Mononuclear cell (primary cell): ENCODE measurements around the gene GJB4. TPM values are rescaled to one million over a fixed set of nuclear protein-coding genes. Genes with fewer than 3 reads are reported as not detected.

ENCODE experiments used
- H3K27me3 ChIP-seq: 2 replicates; pipeline ENCODE4 v1.6.0; 2011; ENCODE audit warnings: low read length, control low read depth; ENCODE audit not compliant: insufficient read depth
- H3K4me1 ChIP-seq: 2 replicates; pipeline ENCODE4 v1.5.1; 2011; ENCODE audit warnings: mild to moderate bottlenecking, low read length, control low read depth; ENCODE audit not compliant: insufficient read depth
- H3K4me3 ChIP-seq: 2 replicates; pipeline ENCODE4 v1.5.1; 2011; ENCODE audit warnings: mild to moderate bottlenecking, low read length, moderate library complexity
- H3K9me3 ChIP-seq: 2 replicates; pipeline ENCODE4 v1.5.1; 2011; ENCODE audit warnings: low read depth, mild to moderate bottlenecking, control low read depth, low read length
- total RNA-seq: library from RNA; depleted of rRNA; stranded (reverse); fragments of >200 nt; gene quantifications from one replicate; pipeline ENCODE4 v1.2.3, GENCODE V29; 2012

Gene GJB4
- total RNA-seq, 1 donor, result not detected

DNA sequence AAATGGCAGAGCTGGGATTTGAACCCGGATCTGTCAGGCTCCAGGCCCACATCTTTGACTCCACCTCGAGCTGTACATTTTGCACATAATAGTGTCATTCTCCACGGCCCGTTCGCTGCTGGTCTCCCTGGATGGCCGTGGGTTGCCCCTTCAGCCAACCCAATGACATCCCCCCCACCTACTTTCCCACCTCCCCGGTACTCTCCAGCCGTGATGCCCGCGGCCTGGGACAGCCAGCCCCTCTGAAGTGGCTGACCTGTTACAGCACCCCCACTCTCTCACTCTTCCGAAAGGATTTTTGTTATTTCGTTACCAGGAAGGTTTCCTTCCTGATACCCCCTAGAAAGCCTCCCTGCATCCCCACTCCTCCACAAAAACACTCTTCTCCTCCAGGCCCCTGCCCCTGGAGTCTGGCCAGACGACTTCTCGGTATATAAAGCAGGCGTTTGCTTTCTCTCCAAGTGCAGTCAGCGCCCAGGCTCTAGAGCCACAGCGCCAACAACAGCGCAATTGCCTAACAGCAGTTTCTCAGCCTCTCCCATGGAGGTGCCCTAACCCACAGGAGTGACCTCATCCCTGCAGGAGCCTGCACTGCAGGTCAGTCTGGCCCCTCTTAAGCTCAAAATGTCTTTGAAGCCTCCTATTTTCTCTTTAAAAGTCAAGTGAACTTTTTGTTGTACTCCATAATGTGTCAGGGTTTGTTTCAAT lies 19.2 kb upstream of the GJB4 start:
- H3K4me1 ChIP-seq, result no peaks in the 10 kb centered on the region
- no peaks in the 10 kb centered on the region for H3K9me3 ChIP-seq
- H3K4me3 ChIP-seq, result no peak overlapping the region
- H3K27me3 ChIP-seq, result no peaks in the 10 kb centered on the region

DNA sequence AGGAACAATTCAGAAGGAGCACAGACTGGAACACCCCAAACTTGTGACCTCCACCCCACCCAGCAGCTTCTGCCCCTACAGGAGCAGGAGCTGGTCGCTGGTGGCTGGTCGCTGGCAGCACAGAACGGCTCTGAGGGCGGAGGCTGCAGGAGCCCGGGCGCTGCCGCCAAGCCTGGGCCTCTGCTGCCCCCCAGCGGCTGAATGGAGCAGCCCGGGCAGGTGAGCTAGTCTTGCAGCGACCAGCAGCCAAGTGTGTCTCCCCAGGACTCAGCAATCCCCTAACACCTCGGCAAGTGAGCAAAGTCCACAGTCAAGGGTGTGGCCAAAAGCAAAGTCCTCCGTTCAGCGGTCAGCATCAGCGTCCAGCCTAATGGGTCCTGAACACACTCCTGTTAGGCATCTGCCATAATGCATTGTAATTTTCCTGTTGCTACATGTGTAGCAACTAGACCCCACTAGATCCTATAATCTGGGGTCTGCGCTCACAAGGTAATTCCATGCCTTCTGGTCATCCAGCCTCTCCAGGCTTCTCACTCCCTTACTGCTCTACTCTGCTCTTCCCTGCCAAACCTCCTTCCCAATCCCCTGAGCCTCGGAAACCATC lies 16.8 kb upstream of the GJB4 start:
- Histone ChIP-seq H3K9me3 (no peaks in the 10 kb centered on the region), H3K4me1 (no peaks in the 10 kb centered on the region), H3K27me3 (no peaks in the 10 kb centered on the region), H3K4me3 (no peak overlapping the region)

DNA sequence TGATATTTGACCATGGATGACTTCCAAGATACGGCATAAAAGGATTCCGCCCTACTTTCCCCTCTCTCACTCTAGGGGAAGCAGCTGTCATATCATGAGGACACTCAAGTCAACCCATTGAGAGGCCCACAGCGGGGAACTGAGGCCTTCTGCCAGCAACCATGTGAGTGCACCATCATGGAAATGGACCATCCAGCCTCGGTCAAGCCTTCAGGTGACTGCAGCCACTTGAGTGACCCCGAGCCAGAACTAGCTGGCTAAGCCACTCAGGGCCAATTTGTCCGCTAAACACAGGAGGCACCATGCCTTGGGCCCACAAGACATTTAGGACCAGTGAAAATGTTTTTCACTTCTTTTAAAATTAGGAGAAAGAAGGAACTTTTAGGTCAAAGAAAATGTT lies 15.8 kb upstream of the GJB4 start:
- Histone ChIP-seq H3K4me3 (no peak overlapping the region), H3K4me1 (no peaks in the 10 kb centered on the region), H3K9me3 (no peaks in the 10 kb centered on the region), H3K27me3 (no peaks in the 10 kb centered on the region)

DNA sequence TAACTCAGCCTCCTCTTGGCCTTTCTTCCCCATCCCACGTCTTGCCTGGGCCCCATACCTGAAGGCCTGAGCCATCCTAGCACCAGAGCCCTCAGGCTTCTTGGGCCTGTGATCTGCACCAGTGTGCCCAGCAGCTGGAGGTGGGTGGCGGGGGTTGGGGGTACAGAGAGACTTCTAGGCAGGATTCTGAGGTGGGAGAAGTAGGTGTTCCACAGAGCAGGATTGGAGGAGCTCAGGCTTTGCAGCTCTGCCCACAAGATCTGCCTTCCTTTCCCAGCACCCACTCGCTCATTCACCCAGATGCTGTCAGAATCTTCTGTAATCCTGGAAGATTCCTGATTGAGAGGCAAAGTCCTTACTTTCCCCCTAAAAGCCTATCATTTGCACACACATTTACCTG lies 14.7 kb upstream of the GJB4 start:
- H3K4me1 ChIP-seq, result no peaks in the 10 kb centered on the region
- H3K9me3 ChIP-seq, result no peaks in the 10 kb centered on the region
- no peaks in the 10 kb centered on the region for H3K27me3 ChIP-seq
- H3K4me3 ChIP-seq, result no peak overlapping the region

DNA sequence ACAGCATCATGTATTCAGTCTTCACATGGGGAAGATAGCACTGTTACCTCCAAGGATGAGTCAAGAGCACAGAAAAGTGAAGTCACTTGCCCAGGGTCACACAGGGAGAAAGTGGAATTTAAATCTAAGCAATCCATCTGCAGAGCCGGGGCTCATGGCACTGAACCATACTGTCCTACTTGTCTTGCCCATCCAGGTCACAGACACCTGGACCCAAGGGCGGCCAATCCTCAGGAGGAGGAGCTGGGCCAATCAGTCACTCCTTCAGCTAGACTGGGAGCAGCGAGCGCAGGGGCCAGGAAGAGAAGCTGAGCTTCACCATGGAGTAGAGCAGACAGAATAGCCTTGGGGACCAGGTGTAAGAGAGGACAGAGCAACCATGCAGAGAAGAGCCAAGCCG lies 13.9 kb upstream of the GJB4 start:
- Histone ChIP-seq H3K4me1 (no peaks in the 10 kb centered on the region), H3K4me3 (no peak overlapping the region), H3K27me3 (no peaks in the 10 kb centered on the region), H3K9me3 (no peaks in the 10 kb centered on the region)

DNA sequence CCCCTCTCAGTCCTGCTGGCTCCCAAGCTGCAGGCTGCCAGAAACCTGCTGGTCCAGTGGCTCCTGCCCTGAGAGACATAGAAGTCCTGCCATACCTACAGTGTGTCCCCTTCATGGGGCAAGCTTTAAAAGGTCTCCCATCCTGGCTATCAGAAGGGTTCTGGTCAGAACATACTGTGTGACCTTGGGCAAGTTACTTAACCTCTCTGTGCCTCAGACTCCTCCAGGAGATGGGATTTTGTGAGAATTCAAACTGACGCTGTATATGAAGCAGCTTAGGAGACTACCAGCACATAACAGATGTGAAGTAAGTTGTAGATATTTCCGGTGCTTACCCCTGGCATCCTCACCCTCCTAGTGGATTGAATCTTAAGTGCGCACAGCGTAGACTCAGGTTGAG lies 13.4 kb upstream of the GJB4 start:
- Histone ChIP-seq H3K4me1 (no peaks in the 10 kb centered on the region), H3K9me3 (no peaks in the 10 kb centered on the region), H3K27me3 (no peaks in the 10 kb centered on the region), H3K4me3 (no peak overlapping the region)

DNA sequence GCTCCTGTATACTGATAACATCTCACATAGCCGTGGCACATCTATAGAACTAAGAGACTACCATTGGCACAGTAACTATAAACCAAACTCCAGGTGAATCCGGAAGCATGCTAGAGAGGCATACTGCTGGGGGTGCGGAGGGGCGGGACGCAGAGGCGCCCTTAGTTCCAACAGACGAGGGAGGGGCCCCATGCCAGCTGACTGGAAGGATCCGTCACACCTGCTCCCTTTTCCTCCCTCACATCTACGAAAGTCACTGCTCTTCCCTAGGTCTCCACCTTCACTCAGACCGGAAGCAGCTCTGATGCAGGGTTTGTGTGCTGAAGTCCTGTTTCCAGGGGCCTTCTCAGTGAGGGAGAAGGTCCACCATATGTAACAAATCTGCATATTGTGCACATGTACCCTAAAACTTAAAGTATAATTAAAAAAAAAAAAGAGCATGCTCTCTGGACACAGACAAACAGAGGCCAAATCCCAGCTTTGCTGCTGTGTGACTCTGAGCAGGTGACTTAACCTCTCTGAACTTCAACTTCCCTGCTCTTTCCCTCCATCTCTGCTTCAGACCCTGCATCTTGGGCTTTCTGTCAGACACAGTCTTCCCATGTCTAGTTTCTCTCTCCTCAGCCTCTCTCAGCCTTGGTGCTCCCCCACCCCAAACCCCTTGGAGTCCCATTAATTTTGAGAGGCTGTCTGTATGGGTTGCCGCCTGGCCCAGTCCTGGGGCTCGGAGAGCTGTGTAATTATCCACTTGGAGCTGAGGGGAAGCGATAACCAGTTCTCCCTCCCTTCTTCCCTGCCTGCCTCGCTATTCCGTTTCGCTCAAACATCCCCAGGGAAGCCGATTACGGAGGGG lies 12.5 kb upstream of the GJB4 start:
- H3K9me3 ChIP-seq, result no peaks in the 10 kb centered on the region
- no peak overlapping the region for H3K4me3 ChIP-seq
- no peaks in the 10 kb centered on the region for H3K27me3 ChIP-seq
- no peaks in the 10 kb centered on the region for H3K4me1 ChIP-seq

DNA sequence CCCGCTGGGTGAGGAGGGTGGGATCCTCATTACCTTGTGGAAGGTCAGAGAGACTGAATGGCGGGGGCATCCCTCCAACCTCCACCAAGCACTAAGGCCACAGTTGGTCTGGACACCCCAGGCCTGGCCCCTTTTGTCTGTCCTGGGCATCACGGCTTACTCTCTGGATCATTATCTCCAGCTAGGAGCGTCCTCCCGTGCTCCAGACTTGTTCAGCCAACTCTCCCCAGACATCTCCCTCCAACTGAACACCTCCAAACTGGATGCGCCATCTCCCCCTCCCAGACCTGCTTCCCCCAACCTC lies 11.9 kb upstream of the GJB4 start:
- no peak overlapping the region for H3K4me3 ChIP-seq
- no peaks in the 10 kb centered on the region for H3K27me3 ChIP-seq
- no peaks in the 10 kb centered on the region for H3K9me3 ChIP-seq
- no peaks in the 10 kb centered on the region for H3K4me1 ChIP-seq

DNA sequence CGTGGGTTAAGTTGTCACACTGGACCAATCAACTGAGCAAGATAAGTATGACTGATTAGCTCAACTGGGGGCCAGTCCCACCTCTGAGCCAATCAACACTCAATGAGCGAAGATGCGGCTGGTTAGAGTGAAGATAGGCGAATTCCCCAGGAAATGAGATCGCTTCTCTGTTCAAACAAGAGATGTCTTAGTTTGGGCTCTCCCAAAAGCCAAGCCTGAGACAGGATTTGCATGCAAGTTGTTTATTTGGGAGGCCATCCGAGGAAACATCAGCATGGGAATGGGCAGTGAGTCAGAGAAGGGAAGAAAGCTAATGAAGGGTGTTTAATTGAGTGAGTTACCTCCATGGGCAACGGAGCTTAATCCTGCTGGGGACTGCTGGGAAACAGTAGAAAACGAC lies 9.5 kb upstream of the GJB4 start:
- Histone ChIP-seq H3K27me3 (no peaks in the 10 kb centered on the region), H3K4me3 (no peak overlapping the region), H3K4me1 (no peaks in the 10 kb centered on the region), H3K9me3 (no peaks in the 10 kb centered on the region)

DNA sequence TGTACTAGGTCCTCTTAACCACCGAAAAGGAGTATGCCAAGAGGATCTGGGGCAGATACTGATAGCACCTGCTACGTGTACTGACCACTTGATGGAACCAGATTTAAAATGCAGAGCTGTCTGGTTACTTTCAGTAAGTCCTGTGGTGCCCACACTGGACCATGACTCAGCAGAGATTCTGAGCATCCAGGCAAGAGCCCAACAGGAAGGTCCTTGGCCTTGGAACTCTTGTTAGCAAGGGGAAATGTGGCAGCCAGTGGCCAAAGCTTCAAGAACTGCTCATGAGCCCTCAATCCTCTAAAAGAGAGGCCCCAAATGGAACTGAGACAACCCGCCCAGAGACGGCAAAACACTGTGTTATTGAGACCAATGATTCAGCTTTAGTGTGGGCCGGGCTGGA lies 8.9 kb upstream of the GJB4 start:
- Histone ChIP-seq H3K9me3 (no peaks in the 10 kb centered on the region), H3K4me1 (no peaks in the 10 kb centered on the region), H3K4me3 (no peak overlapping the region), H3K27me3 (no peaks in the 10 kb centered on the region)

DNA sequence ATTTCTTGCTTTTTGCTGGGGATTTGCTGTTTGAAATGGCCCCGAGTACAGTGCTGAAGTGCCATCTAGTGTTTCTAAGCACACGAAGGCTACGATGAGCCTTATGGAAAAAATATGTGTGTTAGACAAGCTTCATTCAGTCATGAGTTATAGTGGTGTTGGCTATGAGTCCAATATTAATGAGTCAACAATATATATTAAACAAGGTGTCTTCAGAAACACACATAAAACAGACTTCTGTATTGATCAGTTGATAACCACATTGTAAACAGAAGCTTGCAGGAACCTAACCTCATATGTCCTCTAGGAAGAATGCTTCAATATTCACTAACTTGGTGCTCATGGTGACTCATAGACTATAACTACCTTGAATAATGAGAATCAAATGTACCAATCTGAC lies 6.4 kb upstream of the GJB4 start:
- Histone ChIP-seq H3K27me3 (no peaks in the 10 kb centered on the region), H3K9me3 (no peaks in the 10 kb centered on the region), H3K4me3 (no peak overlapping the region), H3K4me1 (no peaks in the 10 kb centered on the region)

DNA sequence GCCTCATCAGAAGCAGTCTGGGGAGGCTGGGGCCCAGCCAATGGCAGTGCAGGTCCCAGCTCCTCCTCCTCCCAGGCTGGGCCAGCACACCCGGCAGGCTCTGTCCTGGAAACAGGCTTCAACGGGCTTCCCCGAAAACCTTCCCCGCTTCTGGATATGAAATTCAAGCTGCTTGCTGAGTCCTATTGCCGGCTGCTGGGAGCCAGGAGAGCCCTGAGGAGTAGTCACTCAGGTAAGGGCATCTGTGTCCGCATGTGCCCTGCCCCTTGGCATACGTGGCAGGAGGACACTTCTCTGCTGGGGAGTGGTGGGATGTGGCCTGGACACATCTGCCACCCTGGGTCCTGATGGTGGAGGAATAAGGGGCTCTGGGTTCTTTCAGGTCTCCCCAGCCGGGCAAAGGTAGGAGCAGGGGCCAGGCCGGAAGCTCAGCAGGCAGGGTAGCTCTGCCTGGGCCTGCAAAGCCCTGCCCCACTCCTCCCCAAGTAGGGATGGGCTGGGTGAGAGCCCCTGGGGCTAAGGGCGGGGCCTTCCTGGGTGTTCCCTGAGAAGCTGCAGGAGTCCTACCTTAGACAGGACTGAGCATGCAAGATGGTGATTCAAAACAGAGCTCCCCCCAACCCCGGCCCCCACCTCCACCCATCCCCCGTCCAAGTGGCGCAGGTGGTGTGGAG lies 4.4 kb upstream of the GJB4 start, which contains the start of gene GJB5:
Gene GJB5, plus strand, starts transcription at position 84 of the 674 bp plus-strand sequence. CDS start 2,284 bp downstream, outside the sequence.
- H3K9me3 ChIP-seq, result no peaks in the 10 kb centered on the region
- no peaks in the 10 kb centered on the region for H3K27me3 ChIP-seq
- H3K4me1 ChIP-seq, result no peaks in the 10 kb centered on the region
- H3K4me3 ChIP-seq, result no peak within 1 kb of the TSS

DNA sequence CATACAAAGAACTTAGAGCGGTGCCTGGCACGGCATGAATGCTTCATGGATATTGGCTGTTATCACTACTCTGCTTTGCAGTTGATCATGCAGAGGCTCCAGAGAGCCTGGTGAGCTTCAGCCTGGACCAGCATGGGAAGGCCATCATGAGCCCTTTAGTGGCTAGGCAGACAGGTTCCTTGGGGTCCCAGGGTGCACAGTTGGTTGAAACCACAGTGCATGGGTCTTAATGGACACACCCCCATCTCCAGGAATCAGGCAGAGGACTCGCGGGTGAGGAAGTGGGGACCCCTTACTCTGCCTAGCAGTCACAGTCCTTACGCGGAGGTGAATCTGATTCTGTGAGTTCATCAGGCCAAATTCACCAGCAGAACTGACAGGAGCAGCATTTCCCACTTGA lies 3.6 kb upstream of the GJB4 start:
- Histone ChIP-seq H3K27me3 (no peaks in the 10 kb centered on the region), H3K9me3 (no peaks in the 10 kb centered on the region), H3K4me3 (no peak overlapping the region), H3K4me1 (no peaks in the 10 kb centered on the region)

DNA sequence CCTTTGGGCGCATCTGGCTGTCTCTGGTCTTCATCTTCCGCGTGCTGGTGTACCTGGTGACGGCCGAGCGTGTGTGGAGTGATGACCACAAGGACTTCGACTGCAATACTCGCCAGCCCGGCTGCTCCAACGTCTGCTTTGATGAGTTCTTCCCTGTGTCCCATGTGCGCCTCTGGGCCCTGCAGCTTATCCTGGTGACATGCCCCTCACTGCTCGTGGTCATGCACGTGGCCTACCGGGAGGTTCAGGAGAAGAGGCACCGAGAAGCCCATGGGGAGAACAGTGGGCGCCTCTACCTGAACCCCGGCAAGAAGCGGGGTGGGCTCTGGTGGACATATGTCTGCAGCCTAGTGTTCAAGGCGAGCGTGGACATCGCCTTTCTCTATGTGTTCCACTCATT lies 2.2 kb upstream of the GJB4 start:
- H3K27me3 ChIP-seq, result no peaks in the 10 kb centered on the region
- H3K9me3 ChIP-seq, result no peaks in the 10 kb centered on the region
- H3K4me3 ChIP-seq, result no peak overlapping the region
- H3K4me1 ChIP-seq, result no peaks in the 10 kb centered on the region

DNA sequence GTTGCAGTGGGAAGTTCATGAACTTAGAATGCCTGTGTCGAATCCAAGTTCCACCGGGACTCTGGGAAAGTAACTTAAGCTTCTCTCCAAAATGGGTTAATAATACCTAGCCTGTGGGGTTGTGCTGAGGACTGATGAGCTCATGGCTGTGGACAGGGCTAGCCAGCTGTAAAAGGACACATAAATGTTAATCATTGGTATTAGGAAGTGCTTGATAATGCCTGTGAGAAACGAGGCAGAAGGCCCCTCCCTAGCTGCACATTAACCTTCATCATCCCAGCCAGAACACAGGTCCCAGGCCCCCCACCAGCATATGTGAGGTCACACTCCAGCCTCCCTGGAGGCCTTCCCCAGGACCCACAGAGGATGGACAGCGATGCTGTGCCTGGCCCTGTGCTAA lies 789 bp upstream of the GJB4 start:
- Histone ChIP-seq H3K27me3 (no peaks in the 10 kb centered on the region), H3K4me3 (no peak overlapping the region), H3K4me1 (no peaks in the 10 kb centered on the region), H3K9me3 (no peaks in the 10 kb centered on the region)
